Neuron (in vitro differentiated cells): Measurements from ENCODE around the gene PRTN3.
A peak's percentile ranks its signal among the peaks of the same experiment; 100 is the strongest.
"Not testable (repeated sequence)": the region's sequence is repeated elsewhere in the genome, so short reads cannot be mapped to it uniquely, and the experiment has no call there.

Experiments used
- H2AFZ ChIP-seq: one replicate; pipeline ENCODE4 v1.6.1; 2013; ENCODE audit warnings: low read depth, mild to moderate bottlenecking, inconsistent platforms, low read length, moderate library complexity
- H3K27me3 ChIP-seq: one replicate; pipeline ENCODE4 v1.6.1; 2013; ENCODE audit warnings: low read length; ENCODE audit not compliant: insufficient read depth
- H3K36me3 ChIP-seq: one replicate; pipeline ENCODE4 v1.6.1; 2013; ENCODE audit warnings: low read length; ENCODE audit not compliant: insufficient read depth
- H3K4me1 ChIP-seq: one replicate; pipeline ENCODE4 v1.6.1; 2013; ENCODE audit warnings: low read length; ENCODE audit not compliant: insufficient read depth
- H3K4me3 ChIP-seq: 2 replicates; pipeline ENCODE4 v1.5.1; 2013; ENCODE audit warnings: mild to moderate bottlenecking, low read length, moderate library complexity
- H3K9me3 ChIP-seq: one replicate; pipeline ENCODE4 v1.6.1; 2013; ENCODE audit warnings: low read length

The PRTN3 gene

GRCh38 chr19:831407-832369 lies 9.1 kb upstream of the PRTN3 start:
- H2AFZ ChIP-seq = no peak overlapping the region
- no peaks in the 10 kb centered on the region for H3K36me3 ChIP-seq
- H3K27me3 ChIP-seq = no peaks in the 10 kb centered on the region
- H3K4me3 ChIP-seq = no peak overlapping the region
- H3K4me1 ChIP-seq = no peaks in the 10 kb centered on the region
- H3K9me3 ChIP-seq = no peaks in the 10 kb centered on the region

- H3K4me1 ChIP-seq = no peaks in the 10 kb centered on the region
- no peaks in the 10 kb centered on the region for H3K9me3 ChIP-seq
- H2AFZ ChIP-seq = no peak overlapping the region
- no peak overlapping the region for H3K4me3 ChIP-seq
- no peaks in the 10 kb centered on the region for H3K27me3 ChIP-seq
- no peaks in the 10 kb centered on the region for H3K36me3 ChIP-seq
Observed at GRCh38 chr19:834216-834615, 6.6 kb upstream of the PRTN3 start.

GRCh38 chr19:835210-835810 lies 5.5 kb upstream of the PRTN3 start:
- Histone ChIP-seq H3K36me3 (no peaks in the 10 kb centered on the region), H3K4me3 (no peak overlapping the region), H3K4me1 (no peaks in the 10 kb centered on the region), H3K9me3 (no peaks in the 10 kb centered on the region), H2AFZ (no peak overlapping the region), H3K27me3 (no peaks in the 10 kb centered on the region)

- H3K4me3 ChIP-seq, H3K36me3 ChIP-seq, H3K9me3 ChIP-seq, H2AFZ ChIP-seq: not testable (repeated sequence)
- H3K27me3 ChIP-seq = peaks cover 23% of the 10 kb centered on the region
- peaks cover 15% of the 10 kb centered on the region for H3K4me1 ChIP-seq
Observed at GRCh38 chr19:842802-843179, 2.0 kb downstream of the PRTN3 start.

GRCh38 chr19:843180-843835 lies 2.5 kb downstream of the PRTN3 start:
- Histone ChIP-seq H3K27me3 (peaks cover 23% of the 10 kb centered on the region), H3K4me3 (peak overlapping the region; percentile 24), H3K36me3 (no peaks in the 10 kb centered on the region), H2AFZ (peak overlapping the region; percentile 54), H3K9me3 (no peaks in the 10 kb centered on the region), H3K4me1 (peaks cover 15% of the 10 kb centered on the region)

- Histone ChIP-seq H2AFZ (peak overlapping the region; percentile 54), H3K4me3 (no peak overlapping the region), H3K36me3 (no peaks in the 10 kb centered on the region), H3K9me3 (no peaks in the 10 kb centered on the region), H3K4me1 (peaks cover 15% of the 10 kb centered on the region), H3K27me3 (peaks cover 23% of the 10 kb centered on the region)
Observed at GRCh38 chr19:843836-844545, 3.2 kb downstream of the PRTN3 start.

GRCh38 chr19:844546-844971 lies 3.8 kb downstream of the PRTN3 start:
- H3K36me3 ChIP-seq = no peaks in the 10 kb centered on the region
- H3K27me3 ChIP-seq = peaks cover 23% of the 10 kb centered on the region
- no peaks in the 10 kb centered on the region for H3K9me3 ChIP-seq

GRCh38 chr19:845707-846521 lies 5.1 kb downstream of the PRTN3 start:
- Histone ChIP-seq H2AFZ (no peak overlapping the region), H3K4me3 (no peak overlapping the region), H3K4me1 (peaks cover 15% of the 10 kb centered on the region), H3K36me3 (no peaks in the 10 kb centered on the region), H3K9me3 (no peaks in the 10 kb centered on the region), H3K27me3 (peaks cover 23% of the 10 kb centered on the region)

More at GRCh38 chr19:844546-844971, 3.8 kb downstream of the PRTN3 start:
- H2AFZ ChIP-seq = no peak overlapping the region
- H3K4me3 ChIP-seq = no peak overlapping the region
- H3K4me1 ChIP-seq = peaks cover 15% of the 10 kb centered on the region

GRCh38 chr19:848386-848921 lies 7.7 kb downstream of the PRTN3 start:
- peaks cover 18% of the 10 kb centered on the region for H3K27me3 ChIP-seq
- H3K4me3 ChIP-seq = no peak overlapping the region
- H2AFZ ChIP-seq = no peak overlapping the region
- no peaks in the 10 kb centered on the region for H3K36me3 ChIP-seq
- H3K4me1 ChIP-seq = peaks cover 11% of the 10 kb centered on the region
- no peaks in the 10 kb centered on the region for H3K9me3 ChIP-seq

GRCh38 chr19:849195-849594 lies 8.4 kb downstream of the PRTN3 start:
- peaks cover 12% of the 10 kb centered on the region for H3K27me3 ChIP-seq
- not testable (repeated sequence) for H3K4me3 ChIP-seq, H3K4me1 ChIP-seq, H3K36me3 ChIP-seq, H3K9me3 ChIP-seq, H2AFZ ChIP-seq

GRCh38 chr19:850221-850978 lies 9.6 kb downstream of the PRTN3 start:
- Histone ChIP-seq H3K4me3 (no peak overlapping the region), H3K36me3 (no peaks in the 10 kb centered on the region), H3K4me1 (peaks cover 8% of the 10 kb centered on the region), H3K9me3 (no peaks in the 10 kb centered on the region), H3K27me3 (peaks cover 7% of the 10 kb centered on the region), H2AFZ (no peak overlapping the region)
